Neutrophil (primary cell): ENCODE measurements around the gene CHRNA4.

Experiments
- H3K27ac ChIP-seq: fragments of 200-600 bp; sonication (generic); 2 replicates; pipeline ENCODE4 v1.5.1; 2016; ENCODE audit warnings: mild to moderate bottlenecking, moderate library complexity
- H3K27me3 ChIP-seq: fragments of 200-600 bp; sonication (generic); 2 replicates; pipeline ENCODE4 v1.6.0; 2016; ENCODE audit warnings: mild to moderate bottlenecking
- H3K36me3 ChIP-seq: fragments of 200-600 bp; sonication (generic); 2 replicates; pipeline ENCODE4 v1.5.1; 2017
- H3K4me1 ChIP-seq, 2 experiments: fragments of 200-600 bp in 1 of 2; sonication (generic) in 1 of 2; 1 replicate in 1 of 2; 2 replicates in 1 of 2; pipeline versions ENCODE4 v1.5.1 to v1.6.1; 2013 to 2016; ENCODE audit warnings: low read depth in 1 of 2, low read length in 1 of 2, mild to moderate bottlenecking in 1 of 2, moderate library complexity in 1 of 2; ENCODE audit not compliant: control insufficient read depth in 1 of 2, insufficient read depth in 1 of 2
- H3K4me3 ChIP-seq, 2 experiments: fragments of 200-600 bp in 1 of 2; sonication (generic) in 1 of 2; 1 replicate in 1 of 2; 2 replicates in 1 of 2; pipeline ENCODE4 v1.5.1; 2013 to 2016; ENCODE audit warnings: low read depth in 1 of 2, low read length in 1 of 2, mild to moderate bottlenecking in 1 of 2, moderate library complexity in 1 of 2
- H3K9me3 ChIP-seq: fragments of 200-600 bp; sonication (generic); 2 replicates; pipeline ENCODE4 v1.5.1; 2016
- CTCF ChIP-seq: fragments of 200-600 bp; sonication (generic); IDR thresholded peaks from 2 replicates; pipeline ENCODE4 v1.5.1; 2016; ENCODE audit warnings: antibody characterized with exemption

Gene CHRNA4

GRCh38 chr20:63320616-63321147, 40.5 kb downstream of the CHRNA4 start:
- Histone ChIP-seq H3K4me1 (no peaks in the 10 kb centered on the region), H3K9me3 (no peaks in the 10 kb centered on the region), H3K27ac (no peak overlapping the region), H3K27me3 (peaks cover 29% of the 10 kb centered on the region), H3K4me3 (no peak overlapping the region), H3K36me3 (no peaks in the 10 kb centered on the region)
- no peak for TF ChIP-seq CTCF

GRCh38 chr20:63320041-63320511, 41.1 kb downstream of the CHRNA4 start:
- no peak for TF ChIP-seq CTCF
- H3K4me3 ChIP-seq: no peak overlapping the region
- no peaks in the 10 kb centered on the region for H3K4me1 ChIP-seq
- no peaks in the 10 kb centered on the region for H3K9me3 ChIP-seq
- no peak overlapping the region for H3K27ac ChIP-seq
- no peaks in the 10 kb centered on the region for H3K36me3 ChIP-seq
- H3K27me3 ChIP-seq: peaks cover 29% of the 10 kb centered on the region

- no peak overlapping the region for H3K27ac ChIP-seq
- no peaks in the 10 kb centered on the region for H3K4me1 ChIP-seq
- no peaks in the 10 kb centered on the region for H3K36me3 ChIP-seq
- peaks cover 26% of the 10 kb centered on the region for H3K27me3 ChIP-seq
- no peak overlapping the region for H3K4me3 ChIP-seq
- TF ChIP-seq CTCF: no peak
- no peaks in the 10 kb centered on the region for H3K9me3 ChIP-seq
Observed at GRCh38 chr20:63319164-63320040, 41.7 kb downstream of the CHRNA4 start.

- H3K4me1 ChIP-seq: no peaks in the 10 kb centered on the region
- H3K36me3 ChIP-seq: no peaks in the 10 kb centered on the region
- no peaks in the 10 kb centered on the region for H3K9me3 ChIP-seq
- no peak overlapping the region for H3K27ac ChIP-seq
- no peak for TF ChIP-seq CTCF
- peaks cover 18% of the 10 kb centered on the region for H3K27me3 ChIP-seq
- H3K4me3 ChIP-seq: no peak overlapping the region
Observed at GRCh38 chr20:63318391-63319163, 42.6 kb downstream of the CHRNA4 start.

- TF ChIP-seq CTCF: no peak
Observed at GRCh38 chr20:63317601-63318291, 43.4 kb downstream of the CHRNA4 start.

More at GRCh38 chr20:63317601-63318291, 43.4 kb downstream of the CHRNA4 start:
- H3K4me3 ChIP-seq: no peak overlapping the region
- no peaks in the 10 kb centered on the region for H3K9me3 ChIP-seq
- H3K27me3 ChIP-seq: peaks cover 9% of the 10 kb centered on the region
- no peaks in the 10 kb centered on the region for H3K36me3 ChIP-seq
- no peak overlapping the region for H3K27ac ChIP-seq
- H3K4me1 ChIP-seq: no peaks in the 10 kb centered on the region
